SK-N-SH (cell line): ENCODE data around the gene AP4M1. TPM values are rescaled to one million over a fixed set of nuclear protein-coding genes. Genes with fewer than 3 reads are reported as not detected.

Source experiments
- CTCF ChIA-PET: fragments of 300-600, 350-600 bp; formaldehyde crosslinking; extraction: SDS; loops from one replicate; lab custom pipeline; 2021; lab: Yijun Ruan, JAX
- POLR2A ChIA-PET: fragments of 350-600 bp; sonication (Branson Sonifier 250); formaldehyde crosslinking; extraction: SDS; loops from one replicate; lab custom pipeline; 2020; ENCODE audit warnings: antibody characterized with exemption, inconsistent platforms; lab: Yijun Ruan, JAX
- DNase-seq: peaks from one replicate; pipeline ENCODE4 v3.0.0; 2012
- H2AFZ ChIP-seq: fragments of 200-600 bp; sonication (generic); 2 replicates; pipeline ENCODE4 v1.8.1; 2016; ENCODE audit warnings: antibody characterized with exemption, mild to moderate bottlenecking, low read depth
- H3F3A ChIP-seq: fragments of 200-600 bp; sonication (generic); replicated peaks from 2 replicates; pipeline ENCODE3; 2016; ENCODE audit warnings: antibody characterized with exemption, mild to moderate bottlenecking; ENCODE audit not compliant: insufficient read depth
- H3K27ac ChIP-seq, 2 experiments: fragments of 200-500 bp in 1 of 2; fragments of 200-600 bp in 1 of 2; sonication (Bioruptor generic) in 1 of 2; sonication (generic), shearing (Covaris generic) in 1 of 2; 2 replicates each; pipeline versions ENCODE4 v1.5.1 to v1.6.1; 2014 to 2016; ENCODE audit warnings: low read depth in 2 of 2, inconsistent platforms in 1 of 2, low read length in 1 of 2, mild to moderate bottlenecking in 1 of 2, mixed read lengths in 1 of 2
- H3K27me3 ChIP-seq: fragments of 200-600 bp; sonication (generic), shearing (Covaris generic); 2 replicates; pipeline ENCODE4 v1.6.1; 2016; ENCODE audit warnings: mixed run types; ENCODE audit not compliant: insufficient read depth
- H3K36me3 ChIP-seq, 2 experiments: fragments of 200-500 bp in 1 of 2; fragments of 200-600 bp in 1 of 2; sonication (Bioruptor generic) in 1 of 2; sonication (generic) in 1 of 2; replicated peaks in 1 of 2; 2 replicates each; pipeline versions ENCODE3 to v1.5.1; 2014 to 2016; ENCODE audit warnings: low read length in 1 of 2, mild to moderate bottlenecking in 1 of 2; ENCODE audit not compliant: insufficient read depth in 2 of 2, control insufficient read depth in 1 of 2
- H3K4me1 ChIP-seq, 2 experiments: fragments of 200-500 bp in 1 of 2; fragments of 200-600 bp in 1 of 2; sonication (Bioruptor generic) in 1 of 2; sonication (generic), shearing (Covaris generic) in 1 of 2; 2 replicates each; pipeline versions ENCODE4 v1.5.1 to v1.6.1; 2014 to 2016; ENCODE audit warnings: low read depth in 1 of 2, low read length in 1 of 2, mixed run types in 1 of 2; ENCODE audit not compliant: insufficient read depth in 2 of 2, control insufficient read depth in 1 of 2
- H3K4me2 ChIP-seq: fragments of 200-600 bp; sonication (generic), shearing (Covaris generic); 2 replicates; pipeline ENCODE4 v1.6.1; 2017; ENCODE audit warnings: mixed run types
- H3K4me3 ChIP-seq, 2 experiments: fragments of 200-500 bp in 1 of 2; fragments of 200-600 bp in 1 of 2; sonication (Bioruptor generic) in 1 of 2; sonication (generic), shearing (Covaris generic) in 1 of 2; 2 replicates each; pipeline versions ENCODE4 v1.5.1 to v1.8.1; 2014 to 2016; ENCODE audit warnings: low read depth in 2 of 2, inconsistent platforms in 1 of 2, low read length in 1 of 2, mild to moderate bottlenecking in 1 of 2, mixed read lengths in 1 of 2, moderate library complexity in 1 of 2
- H3K79me2 ChIP-seq: fragments of 200-600 bp; sonication (generic); 2 replicates; pipeline ENCODE4 v1.8.1; 2017; ENCODE audit warnings: mild to moderate bottlenecking; ENCODE audit not compliant: insufficient read depth
- H3K9ac ChIP-seq: fragments of 200-600 bp; sonication (generic); 2 replicates; pipeline ENCODE4 v1.6.1; 2017; ENCODE audit warnings: mixed run types
- H3K9me2 ChIP-seq: fragments of 200-600 bp; sonication (generic); 2 replicates; pipeline ENCODE4 v1.6.1; 2017; ENCODE audit warnings: mixed run types
- H3K9me3 ChIP-seq: fragments of 200-600 bp; sonication (generic); 2 replicates; pipeline ENCODE4 v1.6.1; 2017; ENCODE audit warnings: mixed run types, mild to moderate bottlenecking, moderate library complexity
- H4K20me1 ChIP-seq: fragments of 200-600 bp; sonication (generic); 2 replicates; pipeline ENCODE4 v1.6.1; 2017; ENCODE audit warnings: mild to moderate bottlenecking, mixed run types; ENCODE audit not compliant: insufficient read depth
- CHD2 ChIP-seq: fragments of 150-350 bp; IDR thresholded peaks from 2 replicates; pipeline ENCODE4 v1.6.1; 2018; ENCODE audit warnings: low read length; ENCODE audit not compliant: partially characterized antibody
- EZH2phosphoT487 ChIP-seq: fragments of 200-600 bp; sonication (generic); IDR thresholded peaks from 2 replicates; pipeline ENCODE4 v1.6.1; 2017; ENCODE audit warnings: low read depth, mixed run types, mild to moderate bottlenecking, antibody characterized with exemption, moderate library complexity, borderline replicate concordance
- FOXJ3 ChIP-seq: sonication (generic); formaldehyde crosslinking; IDR thresholded peaks from 2 replicates; pipeline ENCODE4 v1.5.1; 2020; ENCODE audit warnings: mild to moderate bottlenecking, missing genetic modification reagents
- FOXM1 ChIP-seq: IDR thresholded peaks from 2 replicates; pipeline ENCODE4 v1.4.0; 2012; ENCODE audit warnings: low read depth, mild to moderate bottlenecking
- MXI1 ChIP-seq: IDR thresholded peaks from 2 replicates; pipeline ENCODE4 v1.6.1; 2012; ENCODE audit warnings: mild to moderate bottlenecking, low read depth, low read length, improper control_type of control experiment
- TEAD4 ChIP-seq: IDR thresholded peaks from 2 replicates; pipeline ENCODE4 v1.4.0; 2012; ENCODE audit warnings: mild to moderate bottlenecking, borderline replicate concordance; ENCODE audit not compliant: insufficient read depth
- WGBS: methylation state at CpG from one replicate; pipeline ENCODE4 v1.1.6; 2017; ENCODE audit warnings: low lambda C conversion rate; 5-methylcytosine and 5-hydroxymethylcytosine counted together
- polyA plus RNA-seq, 3 experiments: library from polyadenylated mRNA; depleted of rRNA; stranded (reverse); fragments of >200 nt; gene quantifications; 2 replicates each; pipeline ENCODE4 v1.2.3, GENCODE V29; 2012
- TF ChIP-seq, protein P1 (sequence below): fragments of 150-350 bp; IDR thresholded peaks from 2 replicates; pipeline ENCODE4 v1.6.1; 2017; ENCODE audit warnings: antibody characterized with exemption, low read length, low read depth, borderline replicate concordance
- TF ChIP-seq, protein P2 (sequence below): IDR thresholded peaks from 2 replicates; pipeline ENCODE4 v1.4.0; 2012; ENCODE audit warnings: low read depth, borderline replicate concordance
- TF ChIP-seq, protein P3 (sequence below): IDR thresholded peaks from 2 replicates; pipeline ENCODE4 v1.4.0; 2012; ENCODE audit warnings: low read depth, borderline replicate concordance
- TF ChIP-seq, protein P4 (sequence below): IDR thresholded peaks from 2 replicates; pipeline ENCODE4 v1.4.0; 2012; ENCODE audit warnings: low read depth

The AP4M1 gene
- polyA plus RNA-seq, 1 of the 3 experiments (the other 2 are of a cell fraction), result 35.0 TPM

DNA sequence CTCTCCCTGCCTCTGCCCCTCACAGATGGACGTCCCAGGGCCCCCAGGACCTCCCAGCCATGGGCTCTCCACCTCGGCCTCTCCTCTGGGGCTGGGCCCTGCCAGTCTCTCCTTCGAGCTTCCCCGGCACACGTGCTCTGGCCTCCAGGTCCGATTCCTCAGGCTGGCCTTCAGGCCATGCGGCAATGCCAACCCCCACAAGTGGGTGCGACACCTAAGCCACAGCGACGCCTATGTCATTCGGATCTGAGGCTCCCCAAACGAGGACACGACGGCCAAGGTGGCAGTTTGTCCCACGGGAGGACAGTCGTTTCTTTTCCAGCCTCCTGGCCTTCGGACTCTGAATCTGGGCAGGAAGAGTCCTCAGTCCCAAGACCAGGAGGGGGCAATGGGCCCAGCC is 5.2 kb downstream of the AP4M1 start (continued):
- TF ChIP-seq, protein P1, sequence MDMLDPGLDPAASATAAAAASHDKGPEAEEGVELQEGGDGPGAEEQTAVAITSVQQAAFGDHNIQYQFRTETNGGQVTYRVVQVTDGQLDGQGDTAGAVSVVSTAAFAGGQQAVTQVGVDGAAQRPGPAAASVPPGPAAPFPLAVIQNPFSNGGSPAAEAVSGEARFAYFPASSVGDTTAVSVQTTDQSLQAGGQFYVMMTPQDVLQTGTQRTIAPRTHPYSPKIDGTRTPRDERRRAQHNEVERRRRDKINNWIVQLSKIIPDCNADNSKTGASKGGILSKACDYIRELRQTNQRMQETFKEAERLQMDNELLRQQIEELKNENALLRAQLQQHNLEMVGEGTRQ, result no peak
- TF ChIP-seq EZH2phosphoT487 (no peak), TEAD4 (no peak), CHD2 (no peak), FOXJ3 (CRISPR knock-in tag) (no peak), MXI1 (no peak)
- TF ChIP-seq, protein P2, sequence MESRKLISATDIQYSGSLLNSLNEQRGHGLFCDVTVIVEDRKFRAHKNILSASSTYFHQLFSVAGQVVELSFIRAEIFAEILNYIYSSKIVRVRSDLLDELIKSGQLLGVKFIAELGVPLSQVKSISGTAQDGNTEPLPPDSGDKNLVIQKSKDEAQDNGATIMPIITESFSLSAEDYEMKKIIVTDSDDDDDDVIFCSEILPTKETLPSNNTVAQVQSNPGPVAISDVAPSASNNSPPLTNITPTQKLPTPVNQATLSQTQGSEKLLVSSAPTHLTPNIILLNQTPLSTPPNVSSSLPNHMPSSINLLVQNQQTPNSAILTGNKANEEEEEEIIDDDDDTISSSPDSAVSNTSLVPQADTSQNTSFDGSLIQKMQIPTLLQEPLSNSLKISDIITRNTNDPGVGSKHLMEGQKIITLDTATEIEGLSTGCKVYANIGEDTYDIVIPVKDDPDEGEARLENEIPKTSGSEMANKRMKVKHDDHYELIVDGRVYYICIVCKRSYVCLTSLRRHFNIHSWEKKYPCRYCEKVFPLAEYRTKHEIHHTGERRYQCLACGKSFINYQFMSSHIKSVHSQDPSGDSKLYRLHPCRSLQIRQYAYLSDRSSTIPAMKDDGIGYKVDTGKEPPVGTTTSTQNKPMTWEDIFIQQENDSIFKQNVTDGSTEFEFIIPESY, result no peak
- TF ChIP-seq, protein P3, sequence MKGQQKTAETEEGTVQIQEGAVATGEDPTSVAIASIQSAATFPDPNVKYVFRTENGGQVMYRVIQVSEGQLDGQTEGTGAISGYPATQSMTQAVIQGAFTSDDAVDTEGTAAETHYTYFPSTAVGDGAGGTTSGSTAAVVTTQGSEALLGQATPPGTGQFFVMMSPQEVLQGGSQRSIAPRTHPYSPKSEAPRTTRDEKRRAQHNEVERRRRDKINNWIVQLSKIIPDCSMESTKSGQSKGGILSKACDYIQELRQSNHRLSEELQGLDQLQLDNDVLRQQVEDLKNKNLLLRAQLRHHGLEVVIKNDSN, result no peak
- TF ChIP-seq, protein P4, sequence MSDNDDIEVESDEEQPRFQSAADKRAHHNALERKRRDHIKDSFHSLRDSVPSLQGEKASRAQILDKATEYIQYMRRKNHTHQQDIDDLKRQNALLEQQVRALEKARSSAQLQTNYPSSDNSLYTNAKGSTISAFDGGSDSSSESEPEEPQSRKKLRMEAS, result no peak

DNA sequence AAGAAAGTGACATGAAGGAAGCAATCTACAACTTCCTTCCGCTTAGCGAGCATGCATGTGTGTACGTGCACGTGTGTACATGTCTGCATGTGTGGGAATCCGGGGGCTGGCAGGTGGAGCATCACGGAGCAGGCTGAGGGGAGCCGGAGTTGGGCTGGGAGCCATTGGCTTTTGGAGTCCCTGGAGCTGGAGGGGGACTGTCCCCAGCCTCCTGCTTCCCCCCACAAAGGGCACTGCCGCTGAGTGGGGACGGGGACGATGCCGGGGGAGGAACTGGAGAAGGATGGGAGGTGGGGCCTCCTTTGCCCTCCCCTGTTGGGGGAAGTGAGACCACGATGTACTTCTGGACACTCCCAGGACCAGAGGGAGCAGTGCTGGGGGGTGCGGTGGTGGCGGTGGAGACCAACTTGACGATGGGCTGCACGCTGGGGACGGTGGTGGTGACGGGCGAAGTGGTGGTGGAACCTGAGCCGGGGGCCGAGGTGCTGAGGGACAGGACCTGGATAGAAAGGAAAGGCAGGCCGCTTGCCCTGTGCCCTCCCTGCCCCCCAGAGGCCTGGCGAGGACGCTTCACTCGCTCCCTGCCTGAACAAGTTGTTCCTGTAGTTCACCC is 5.8 kb downstream of the AP4M1 start:
- no peak overlapping the region for H3K9ac ChIP-seq
- peaks cover 39 to 47% of the 10 kb centered on the region in 2 experiments for H3K36me3 ChIP-seq
- H3K9me3 ChIP-seq, result no peaks in the 10 kb centered on the region
- H3K27me3 ChIP-seq, result no peaks in the 10 kb centered on the region
- no peak overlapping the region for H2AFZ ChIP-seq
- no peaks in the 10 kb centered on the region for H4K20me1 ChIP-seq
- no peak for TF ChIP-seq FOXM1
- peaks cover 9% of the 10 kb centered on the region for H3K79me2 ChIP-seq
- ChIA-PET CTCF (no interaction called here), POLR2A (interaction anchor here (1.5 kb wide), 1 partner anchor 13 kb away, joined by 3 read pairs; no protein-coding TSS in a partner anchor)
- H3K9me2 ChIP-seq, result no peaks in the 10 kb centered on the region
- 91% methylated on average over 25 of the region's 25 CpGs for WGBS
- peaks cover 39% of the 10 kb centered on the region for H3F3A ChIP-seq
- H3K4me2 ChIP-seq, result no peak overlapping the region
- peak; percentile 18 for DNase-seq
- H3K4me1 ChIP-seq, result peaks cover 6 to 8% of the 10 kb centered on the region in 2 experiments; a peak in 3 of 4 replicates
- no peak overlapping the region for H3K27ac ChIP-seq
- no peak overlapping the region for H3K4me3 ChIP-seq
